GM18511 (cell line): ENCODE measurements around the gene PTHLH.

Experiments used
- ATAC-seq: cut with Tn5 transposase; IDR thresholded peaks from one replicate; pipeline ENCODE4 v1.9.1; 2021; ENCODE audit warnings: mild to moderate bottlenecking, moderate library complexity; ENCODE audit not compliant: unreplicated experiment

The PTHLH gene

GRCh38 chr12:27972721-27973120, at the start of gene PTHLH:
TSS of gene PTHLH (minus strand) at chr12:27972733. CDS start at chr12:27969494, 3,239 bp downstream.
- ATAC-seq: no peak

GRCh38 chr12:28021704-28022103, 49.2 kb upstream of the PTHLH start:
- no peak for ATAC-seq

GRCh38 chr12:28017873-28018255, 45.3 kb upstream of the PTHLH start:
- no peak for ATAC-seq

GRCh38 chr12:28017126-28017872, 44.8 kb upstream of the PTHLH start:
- no peak for ATAC-seq

DNA sequence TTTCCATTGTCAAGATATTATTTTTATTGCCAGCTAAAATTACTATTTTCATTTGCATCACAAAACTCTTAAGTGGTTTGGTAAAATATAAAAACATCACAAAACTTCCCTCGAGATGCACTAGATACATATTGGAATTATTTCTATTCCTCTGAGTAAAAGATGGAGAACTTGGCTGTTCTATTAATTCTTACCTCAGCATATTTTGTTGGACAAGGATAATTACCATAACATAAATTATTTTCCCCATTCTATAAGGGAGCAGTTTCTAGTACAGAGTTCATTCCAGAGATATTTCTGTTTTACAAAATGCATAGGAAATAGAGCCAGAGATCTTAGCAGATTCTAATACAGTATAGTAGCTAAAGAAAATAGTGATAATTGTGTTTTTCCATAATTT, 42.6 kb upstream of the PTHLH start:
- no peak for ATAC-seq

DNA sequence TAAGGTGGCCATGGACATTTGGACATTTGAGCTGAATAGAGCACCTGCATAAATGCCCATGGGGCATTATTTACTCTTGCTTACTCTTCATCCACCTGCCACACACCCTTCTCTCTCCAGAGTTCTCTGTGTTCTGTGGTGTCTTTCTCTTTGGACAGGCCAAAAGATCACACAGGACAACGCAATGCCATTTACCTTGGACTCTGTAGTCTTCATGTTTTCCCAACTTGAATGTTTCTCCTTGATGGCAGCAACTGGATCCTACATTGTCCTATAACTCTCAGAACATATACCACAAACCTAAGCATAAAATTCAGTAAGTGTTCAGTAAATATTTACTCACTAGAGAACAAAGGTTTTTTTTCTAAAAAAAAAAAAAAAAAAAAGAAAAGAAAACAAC, 41.7 kb upstream of the PTHLH start:
- no peak for ATAC-seq

DNA sequence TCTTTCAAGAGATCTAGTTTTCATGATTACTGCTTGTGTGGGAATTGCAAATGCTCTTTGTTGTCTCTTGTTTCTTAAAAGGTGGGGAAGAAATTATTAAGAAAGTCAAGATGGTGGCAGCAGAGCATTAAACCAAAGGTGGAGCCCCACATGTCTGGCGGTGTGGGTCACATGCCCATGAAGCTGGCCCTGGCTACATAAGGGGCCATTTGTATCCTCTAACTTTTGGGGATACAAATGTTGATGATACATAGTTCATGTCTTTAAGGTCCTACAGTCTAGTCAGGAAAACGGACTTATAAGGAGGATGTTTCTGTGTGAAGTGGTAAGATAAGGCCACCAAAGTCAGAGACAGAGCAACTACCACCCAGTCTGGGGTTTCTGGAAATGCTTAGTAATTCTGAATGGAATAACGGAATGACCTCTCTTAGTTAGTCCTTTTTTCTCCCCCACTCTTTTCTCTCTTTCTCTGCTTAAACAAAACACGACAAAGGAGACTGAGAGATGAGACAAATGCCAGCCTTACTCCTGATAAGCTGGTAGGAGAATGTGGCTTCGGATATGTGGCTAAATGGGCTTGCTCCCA, 39.9 kb upstream of the PTHLH start:
- no peak for ATAC-seq

- ATAC-seq: no peak
These were observed 37.5 kb upstream of the PTHLH start for GRCh38 chr12:28010036-28010435.

DNA sequence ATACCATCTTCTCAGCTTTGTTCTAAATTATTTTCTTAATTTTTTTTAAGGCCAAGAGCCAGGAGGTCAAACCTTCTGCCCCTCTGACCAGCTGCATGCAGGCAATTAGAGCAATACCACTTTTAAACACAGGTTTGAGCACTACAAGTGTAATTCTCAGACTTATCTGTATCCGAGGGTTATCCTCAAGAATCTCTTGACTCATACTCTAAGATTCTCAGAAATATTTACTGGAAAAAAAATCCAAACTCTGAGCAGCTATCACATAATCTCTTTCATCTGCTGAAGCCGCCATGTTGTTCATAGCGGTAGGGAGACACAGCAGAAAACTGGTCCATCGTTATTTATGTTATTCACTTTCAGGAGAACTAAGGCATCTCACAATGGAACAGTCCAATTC, 27.4 kb upstream of the PTHLH start:
- no peak for ATAC-seq

- ATAC-seq: no peak
These were observed 27.0 kb upstream of the PTHLH start for GRCh38 chr12:27999521-27999920.

DNA sequence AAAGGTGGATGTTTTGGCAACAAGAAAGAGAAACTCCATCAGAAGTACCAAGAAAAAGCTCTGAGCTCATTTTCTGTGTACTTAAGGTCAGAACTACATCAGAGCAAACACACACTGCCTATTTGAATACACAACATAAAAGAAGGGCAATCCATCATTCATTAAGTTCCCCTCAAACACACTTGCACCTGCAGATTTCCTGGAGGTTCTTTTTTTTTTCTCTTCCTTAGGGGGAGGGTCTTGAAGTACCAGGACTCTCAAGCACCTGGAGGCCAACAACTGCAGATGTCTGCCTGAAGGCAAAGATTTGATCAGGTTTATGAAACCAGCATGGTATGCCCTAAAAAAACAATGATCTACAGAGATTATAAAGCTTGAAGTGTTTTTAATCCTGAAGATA, 26.1 kb upstream of the PTHLH start:
- ATAC-seq: no peak

DNA sequence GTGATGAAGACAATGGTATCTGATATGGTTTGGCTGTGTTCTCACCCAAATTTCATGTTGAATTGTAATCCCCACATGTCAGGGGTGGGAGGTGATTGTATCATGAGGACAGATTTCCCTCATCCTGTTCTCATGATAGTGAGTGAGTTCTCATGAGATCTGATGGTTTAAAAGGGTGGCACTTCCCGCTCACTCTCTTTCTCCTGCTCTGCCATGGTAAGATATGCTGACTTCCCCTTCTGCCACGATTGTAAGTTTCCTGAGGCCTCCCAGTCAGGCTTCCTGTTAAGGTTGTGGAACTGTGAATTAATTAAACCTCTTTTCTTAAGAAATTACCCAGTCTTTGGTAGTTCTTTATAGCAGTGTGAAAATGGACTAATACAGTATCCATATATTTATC, 25.6 kb upstream of the PTHLH start:
- no peak for ATAC-seq

GRCh38 chr12:27996761-27997160, 24.2 kb upstream of the PTHLH start:
- ATAC-seq: no peak

GRCh38 chr12:27995406-27995805, 22.9 kb upstream of the PTHLH start:
- no peak for ATAC-seq

GRCh38 chr12:27988594-27989233, 16.2 kb upstream of the PTHLH start:
- no peak for ATAC-seq

GRCh38 chr12:27987331-27987730, 14.8 kb upstream of the PTHLH start:
- ATAC-seq: no peak

DNA sequence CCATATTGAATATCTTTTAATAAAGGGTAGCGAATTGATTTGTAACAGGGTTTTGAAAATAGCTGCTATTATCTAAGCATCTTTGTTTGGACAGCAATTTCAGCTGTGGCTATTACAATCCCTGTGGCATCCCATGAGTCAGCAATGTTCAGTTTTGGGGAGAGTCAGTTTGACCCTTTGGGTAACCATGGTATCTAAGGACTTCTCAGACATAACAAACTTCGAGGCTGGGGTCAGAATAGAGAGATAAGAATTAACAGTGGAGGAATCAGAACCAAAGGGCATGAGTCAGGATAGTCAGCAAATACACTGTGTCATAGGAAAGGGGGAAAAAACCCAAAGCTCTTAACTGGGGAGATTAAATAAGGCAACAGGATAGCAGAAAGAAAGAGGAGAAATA, 11.7 kb upstream of the PTHLH start:
- no peak for ATAC-seq

- no peak for ATAC-seq
These were observed 10.4 kb upstream of the PTHLH start for GRCh38 chr12:27982951-27983350.

GRCh38 chr12:27982385-27982784, 9.9 kb upstream of the PTHLH start:
- no peak for ATAC-seq

DNA sequence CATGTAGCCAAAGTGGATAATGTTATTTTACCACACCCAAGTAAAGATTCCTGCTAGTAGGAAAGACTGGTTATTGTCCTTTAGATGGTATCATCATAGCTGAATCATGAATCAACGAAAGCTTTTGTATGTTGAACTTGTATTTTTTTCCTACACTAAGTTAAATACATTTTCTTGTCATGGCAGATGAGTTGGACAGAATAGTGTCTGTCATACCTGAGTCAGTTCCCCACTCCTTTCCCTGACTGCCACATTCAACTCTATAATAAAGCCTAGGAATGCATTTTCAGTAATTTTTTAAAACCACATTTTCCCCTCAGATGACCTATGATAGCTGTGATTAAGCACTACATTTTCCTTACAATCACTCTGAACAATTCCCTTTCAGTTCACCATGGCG, 9.3 kb upstream of the PTHLH start:
- no peak for ATAC-seq

DNA sequence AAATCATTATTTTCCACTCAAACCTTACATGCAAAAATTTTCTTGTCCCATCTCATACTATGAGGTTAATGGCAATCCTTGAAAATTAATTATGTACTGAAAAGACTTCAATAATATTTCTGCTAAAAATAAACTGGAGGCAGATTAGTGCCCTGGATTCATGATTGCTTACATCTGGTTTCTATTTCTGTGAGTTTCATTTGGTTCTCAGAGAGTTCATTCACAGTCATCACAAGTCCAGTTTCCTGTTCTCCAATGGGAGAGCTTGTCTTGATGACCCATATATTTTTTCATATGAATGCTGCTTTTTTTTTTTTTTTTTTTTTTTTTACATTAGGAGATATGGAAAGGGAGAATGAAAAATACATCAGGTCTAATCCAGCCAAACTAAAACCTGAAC, 6.6 kb upstream of the PTHLH start:
- ATAC-seq: no peak
